ENCODE data around the gene TRIM17.

TRIM17 gene

DNA sequence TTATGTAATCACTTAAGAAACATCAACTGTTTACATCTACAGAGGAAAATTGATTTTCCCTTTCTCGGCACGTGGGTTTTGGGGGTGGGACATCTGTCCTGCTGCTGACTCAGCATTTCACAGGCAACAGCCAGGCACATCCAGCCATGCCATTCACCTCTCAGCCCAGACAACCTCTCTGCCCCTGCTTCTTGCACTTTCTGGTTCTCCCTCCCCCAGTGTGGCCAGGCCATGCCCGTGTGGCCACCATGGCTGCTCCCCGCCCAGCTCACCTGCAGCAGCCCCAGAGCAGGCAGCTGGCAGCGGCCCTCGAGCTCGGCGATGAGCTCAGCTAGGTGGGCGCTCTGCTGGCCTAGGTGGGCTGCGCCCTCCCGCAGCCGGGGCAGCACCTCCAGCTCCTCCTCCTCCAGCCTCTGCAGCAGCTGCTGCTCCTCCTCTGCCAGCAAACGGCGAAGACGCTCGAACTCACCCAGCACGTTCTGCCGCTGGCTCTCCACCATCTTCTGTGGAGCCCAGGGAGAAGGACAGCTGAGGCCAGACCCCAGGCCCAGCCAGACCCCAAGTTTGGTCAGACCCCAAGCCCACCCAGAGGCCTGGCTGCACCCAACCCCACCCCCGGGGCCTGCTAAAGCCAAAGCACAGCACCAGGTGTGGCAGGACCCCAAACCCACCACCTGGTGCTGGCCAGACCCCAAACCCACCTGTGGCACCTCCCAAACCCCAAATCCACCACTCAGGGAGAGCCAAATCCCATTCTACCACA lies 15.8 kb downstream of the TRIM17 start:
- DNase-seq: no peak

DNA sequence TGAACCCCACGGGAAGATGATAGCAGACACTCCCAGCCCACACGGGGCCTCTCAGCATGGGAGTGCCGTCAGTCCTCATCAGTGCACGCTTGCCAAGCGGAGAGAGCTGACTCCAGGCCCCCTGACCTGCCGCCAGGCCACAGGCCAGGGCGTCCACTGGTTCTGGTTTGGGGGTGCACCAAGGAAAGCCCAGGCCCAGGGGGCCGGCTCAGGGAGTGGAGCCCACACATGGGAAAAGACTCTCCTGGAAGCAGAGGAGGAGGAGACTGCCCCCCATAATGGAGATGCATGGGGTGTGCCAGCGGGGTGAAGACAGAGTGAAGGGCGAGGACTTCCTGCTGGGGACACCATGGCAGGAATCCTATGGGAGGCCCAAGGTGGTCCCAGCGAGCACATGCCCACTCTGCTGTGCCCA lies 16.4 kb downstream of the TRIM17 start:
- no peak for DNase-seq

DNA sequence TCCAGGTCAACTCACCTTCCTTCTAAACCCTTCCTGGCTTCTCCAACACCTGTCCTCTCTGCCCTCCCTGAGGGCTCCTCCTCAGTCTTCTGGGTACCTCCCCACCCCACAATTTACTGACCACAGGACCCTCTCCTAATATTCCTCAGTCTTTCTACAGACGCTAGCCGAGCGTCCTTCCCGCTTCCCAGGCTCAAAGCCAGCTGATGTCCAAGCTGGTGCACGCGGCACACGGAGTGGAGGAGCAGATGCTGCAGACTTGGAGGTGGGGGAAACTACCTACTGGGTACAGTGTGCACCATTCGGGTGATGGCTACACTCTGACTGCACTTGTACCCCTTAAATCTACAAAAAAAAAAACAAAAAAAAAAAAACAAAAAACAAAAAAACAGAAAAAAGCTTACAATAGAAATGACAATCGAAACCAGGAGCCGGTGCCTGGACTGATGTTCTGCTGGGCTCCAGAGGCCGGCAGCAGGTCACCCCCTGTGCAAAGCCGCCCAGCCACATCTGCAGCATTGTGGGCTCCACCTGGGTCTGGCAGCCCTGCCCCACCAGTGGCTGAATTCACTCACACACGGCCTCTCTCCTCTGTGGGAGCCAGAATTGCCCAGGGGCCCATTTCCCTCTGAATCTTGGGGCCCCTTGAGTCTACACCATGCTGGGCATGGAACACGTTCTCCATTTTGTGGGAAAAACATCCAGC lies 17.0 kb downstream of the TRIM17 start:
- DNase-seq: no peak

DNA sequence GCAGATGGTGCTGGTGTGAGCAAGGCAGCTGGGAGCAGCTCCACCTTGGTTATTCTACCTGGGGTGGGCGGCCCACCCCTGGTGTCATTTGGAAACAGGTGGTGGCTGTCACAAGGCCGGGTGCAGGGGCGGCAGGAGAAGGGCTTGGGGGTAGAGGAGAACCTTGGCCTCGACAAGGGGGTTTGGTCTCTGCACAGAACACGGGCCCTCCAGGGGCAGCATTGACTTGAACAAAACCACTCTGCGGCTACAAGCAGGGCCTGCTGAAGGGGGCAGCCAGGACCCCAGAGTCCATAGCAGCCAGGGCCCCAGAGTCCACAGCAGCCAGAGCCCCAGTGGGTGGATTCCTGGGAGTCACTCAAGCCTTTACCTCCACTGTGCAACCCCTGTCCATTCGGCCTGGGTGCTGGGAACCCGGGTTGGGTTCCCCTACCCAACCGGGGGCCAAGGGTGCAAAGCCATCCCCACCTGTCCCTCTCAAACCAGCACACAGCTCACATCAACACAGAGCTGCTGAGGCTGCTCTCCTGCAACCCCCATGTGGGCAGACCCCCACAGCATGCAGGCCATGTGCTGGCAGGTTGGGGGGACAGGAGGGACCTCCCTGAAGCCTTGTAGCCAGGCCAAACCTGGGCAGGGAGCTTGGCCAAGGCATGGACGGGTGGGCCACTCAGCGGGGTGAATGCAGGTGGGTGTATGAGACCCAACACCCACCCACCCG lies 17.8 kb downstream of the TRIM17 start:
- no peak for DNase-seq

DNA sequence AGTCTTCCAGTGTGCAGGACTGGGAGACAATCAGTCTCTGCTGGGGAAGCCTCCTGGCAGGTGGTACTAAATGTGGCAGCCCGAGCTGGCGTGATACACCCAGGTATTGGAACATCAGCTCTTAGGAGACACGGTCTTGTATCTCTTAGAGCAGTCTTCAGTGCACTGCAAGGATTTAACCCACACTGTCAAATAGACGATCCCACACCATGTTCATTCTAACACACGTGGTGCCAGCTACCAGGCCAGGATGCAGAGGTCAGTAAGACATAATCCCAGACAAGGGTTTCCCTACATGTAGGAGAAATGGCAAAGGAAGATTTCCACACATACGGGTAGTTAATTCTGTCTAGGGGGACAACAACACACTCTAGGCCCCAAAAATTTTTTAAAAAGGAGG lies 18.7 kb downstream of the TRIM17 start:
- no peak for DNase-seq

DNA sequence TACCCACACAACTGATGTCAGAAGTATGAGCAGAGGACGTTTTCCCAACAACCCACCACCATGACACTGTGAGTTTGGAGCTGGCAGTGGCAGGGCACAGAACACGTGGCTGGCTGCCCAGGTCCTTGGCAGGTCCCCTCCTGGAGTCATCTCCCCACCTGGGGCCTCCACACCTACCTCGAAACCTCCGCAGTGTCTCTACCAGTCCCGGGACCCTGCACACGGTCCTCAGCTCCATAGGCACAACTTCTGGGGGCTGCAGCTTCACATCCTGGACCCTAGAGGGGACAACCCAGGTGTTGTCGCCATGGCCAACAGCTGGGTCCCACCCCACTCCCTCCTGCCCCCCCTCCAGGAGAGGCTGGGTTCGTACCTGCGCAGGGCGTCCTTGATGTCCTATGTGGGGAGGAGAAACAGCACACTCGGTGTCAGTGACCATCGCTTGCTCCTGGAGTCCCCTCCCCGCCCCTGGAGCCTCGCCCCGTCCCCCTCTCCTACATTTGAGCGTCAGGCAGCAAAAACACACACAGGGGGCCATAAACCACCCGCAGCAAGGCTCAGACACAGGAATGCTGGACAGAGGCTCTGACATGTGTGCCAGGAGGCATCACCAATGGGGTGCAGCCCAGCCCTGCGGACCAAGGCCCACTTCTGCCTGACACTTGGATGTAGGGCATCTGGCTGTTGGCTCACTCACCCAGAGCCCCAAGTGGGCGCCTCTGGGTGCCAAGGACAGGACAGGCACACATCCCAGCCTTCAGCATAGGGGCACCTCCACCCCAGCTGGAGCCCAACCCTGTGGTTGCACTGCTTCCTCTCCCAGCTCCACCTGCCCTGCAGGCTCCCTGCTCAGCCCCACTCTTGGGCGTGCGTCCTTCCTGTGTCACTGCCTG lies 19.6 kb downstream of the TRIM17 start:
- DNase-seq: no peak

DNA sequence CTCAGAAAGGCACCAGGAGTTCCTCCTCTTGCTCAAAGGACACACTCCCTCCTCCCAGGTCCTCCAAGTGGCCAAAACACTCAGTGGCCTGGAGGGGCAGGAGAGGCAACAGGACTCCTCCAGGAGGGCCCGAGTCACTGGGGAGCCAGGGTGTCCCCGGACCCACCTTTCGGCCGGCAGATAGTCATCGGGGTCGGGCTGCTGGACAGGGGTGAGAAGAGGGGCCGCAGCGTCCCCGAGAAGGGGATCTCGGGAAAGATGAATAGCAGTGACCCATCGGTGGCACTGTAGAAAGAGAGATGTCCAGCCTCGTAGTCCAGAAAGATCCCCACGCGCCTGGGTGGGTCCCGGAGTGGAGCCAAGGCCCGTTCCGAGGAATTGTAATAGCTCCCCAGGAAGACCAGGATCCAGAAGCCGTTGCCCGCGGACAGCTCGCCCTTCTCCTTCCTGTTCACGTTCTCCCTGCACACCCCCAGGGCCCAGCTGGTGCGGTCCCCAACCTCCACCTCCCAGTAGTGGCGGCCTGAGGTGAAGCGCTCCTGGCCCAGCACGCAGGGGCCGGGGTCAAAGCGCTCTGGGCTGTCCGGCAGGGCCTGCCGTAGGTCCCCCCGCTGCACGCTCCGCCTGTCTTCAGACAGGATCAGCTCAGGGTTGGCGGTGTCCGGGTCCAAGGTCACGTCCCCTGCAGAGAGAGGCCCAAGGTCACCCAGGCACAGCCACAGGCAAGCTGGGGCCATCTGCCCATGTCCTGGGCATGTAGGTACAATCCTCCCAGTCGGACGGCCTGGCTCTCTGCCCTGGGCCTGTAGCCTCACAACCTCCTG lies 21.9 kb downstream of the TRIM17 start:
- no peak for DNase-seq

DNA sequence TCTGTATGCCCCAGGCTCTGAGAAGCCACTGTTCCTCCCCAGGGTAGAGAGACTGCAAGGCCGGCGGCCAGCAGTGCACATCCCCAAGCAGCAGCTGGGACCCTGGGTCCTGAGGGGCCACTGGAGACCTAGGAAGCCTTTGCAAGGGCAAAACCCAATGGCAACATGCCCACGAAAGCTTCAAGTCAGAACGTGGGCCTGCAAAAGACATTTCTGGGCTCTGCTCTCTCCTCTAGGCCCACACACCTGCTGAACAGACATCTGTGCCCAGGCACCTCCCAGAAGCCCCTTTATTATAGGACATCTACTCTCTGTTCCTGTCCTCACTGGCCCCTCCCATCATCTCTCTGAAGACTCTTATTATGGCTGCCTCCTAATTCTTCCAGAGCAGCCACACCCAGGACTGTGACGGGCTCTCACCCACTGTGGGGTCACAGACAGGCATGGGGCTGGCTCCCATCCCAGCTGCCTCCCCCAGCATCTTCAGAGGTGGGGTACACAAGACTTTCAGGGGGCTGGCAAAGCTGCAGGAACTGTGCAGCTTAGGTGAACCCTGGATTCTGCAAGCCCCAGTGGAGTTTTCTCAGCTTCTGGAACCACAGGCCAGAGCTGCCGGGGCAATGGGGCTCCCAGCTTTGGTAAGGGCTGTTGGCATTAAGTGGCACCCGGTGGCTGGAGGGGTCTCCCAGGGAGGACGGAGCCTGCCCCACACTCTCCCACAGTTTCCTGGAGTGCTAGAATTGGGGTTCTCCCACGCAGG lies 22.7 kb downstream of the TRIM17 start:
- DNase-seq: no peak

DNA sequence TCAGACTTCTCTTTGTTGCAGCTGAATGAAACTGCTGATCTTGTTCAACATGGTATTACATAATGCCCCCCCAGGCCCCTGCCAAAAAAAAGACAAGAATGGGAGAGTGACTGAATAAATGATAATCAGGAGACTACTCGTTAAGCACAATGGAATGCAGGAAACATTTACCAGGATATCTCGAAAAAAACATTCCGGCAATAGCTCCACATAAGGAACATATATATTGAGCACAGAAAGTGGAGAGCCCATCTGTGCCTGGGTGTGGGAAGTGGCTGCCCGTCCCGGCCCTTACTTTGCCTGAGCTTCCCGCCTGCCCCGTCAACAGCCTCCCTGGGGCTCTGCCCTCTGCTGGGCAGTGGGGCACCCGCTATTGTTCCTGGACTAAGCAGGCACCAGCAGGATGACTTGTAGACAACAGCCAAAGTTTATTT lies 23.4 kb downstream of the TRIM17 start:
- no peak for DNase-seq

DNA sequence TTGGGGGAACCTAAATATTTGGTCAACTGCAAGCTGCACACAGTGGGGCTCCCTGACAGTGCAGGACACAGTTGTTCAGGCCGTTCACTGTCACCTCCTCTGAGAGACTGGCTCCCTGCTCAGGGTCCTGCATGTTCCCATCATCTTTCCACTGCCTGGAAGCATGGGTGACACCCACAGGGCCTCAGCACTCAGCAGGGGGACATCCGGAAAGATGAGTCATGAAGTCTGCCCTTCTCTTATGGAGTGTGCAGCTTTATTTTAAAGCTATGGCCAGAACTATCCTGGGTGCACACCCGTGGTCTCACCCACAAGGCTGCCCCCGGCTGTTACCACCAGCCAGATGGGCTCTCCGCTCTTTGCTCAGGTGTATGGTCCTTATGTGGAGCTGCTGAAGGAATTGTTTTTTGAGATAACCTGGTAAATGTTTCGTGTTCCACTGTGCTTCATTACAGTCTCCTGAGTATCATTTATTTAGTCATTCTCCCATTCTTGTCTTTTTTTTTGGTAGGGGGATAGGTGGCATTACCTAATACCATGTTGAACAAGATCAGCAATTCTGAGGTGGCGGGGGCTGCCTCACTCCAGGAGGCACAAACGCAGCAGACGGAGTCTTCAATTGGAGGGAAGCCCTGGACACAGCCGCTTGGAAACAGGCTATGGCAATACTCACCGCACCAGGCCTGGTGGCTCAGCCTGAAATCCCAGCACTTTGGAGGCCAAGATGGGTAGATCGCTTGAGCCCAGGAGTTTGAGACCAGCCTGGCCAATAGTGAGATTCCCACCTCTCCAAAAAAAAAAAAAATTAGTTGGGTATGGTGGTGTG lies 24.3 kb downstream of the TRIM17 start:
- DNase-seq: no peak

DNA sequence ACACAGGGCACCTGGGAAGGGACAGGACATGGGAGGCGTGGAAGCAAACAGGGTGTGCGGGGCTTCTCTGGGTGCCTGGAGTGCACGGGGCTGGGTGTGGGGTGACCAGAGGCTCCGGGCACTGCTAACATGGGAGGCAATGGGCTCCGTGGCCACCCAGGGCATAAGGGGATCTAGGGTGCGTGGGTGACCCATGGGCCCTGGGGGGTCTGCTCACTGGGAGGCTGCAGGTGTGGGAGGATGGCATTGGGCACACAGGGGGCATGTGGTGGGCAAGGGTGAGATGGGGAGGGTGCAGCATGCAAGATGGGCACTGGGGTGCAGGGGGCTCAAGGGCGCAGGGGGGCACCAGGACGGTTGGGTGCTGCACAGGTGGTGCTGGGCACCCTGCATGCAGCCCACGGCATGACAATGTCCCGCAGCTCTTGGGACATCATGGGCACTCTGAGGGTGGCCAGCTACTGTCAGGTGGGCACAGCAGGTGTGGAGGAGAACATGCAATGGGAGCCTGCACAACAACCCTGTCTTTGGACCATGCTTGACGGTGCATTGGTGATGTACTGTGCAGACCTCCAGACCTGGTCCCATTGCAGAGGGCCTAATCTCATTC lies 25.1 kb downstream of the TRIM17 start:
- no peak for DNase-seq

DNA sequence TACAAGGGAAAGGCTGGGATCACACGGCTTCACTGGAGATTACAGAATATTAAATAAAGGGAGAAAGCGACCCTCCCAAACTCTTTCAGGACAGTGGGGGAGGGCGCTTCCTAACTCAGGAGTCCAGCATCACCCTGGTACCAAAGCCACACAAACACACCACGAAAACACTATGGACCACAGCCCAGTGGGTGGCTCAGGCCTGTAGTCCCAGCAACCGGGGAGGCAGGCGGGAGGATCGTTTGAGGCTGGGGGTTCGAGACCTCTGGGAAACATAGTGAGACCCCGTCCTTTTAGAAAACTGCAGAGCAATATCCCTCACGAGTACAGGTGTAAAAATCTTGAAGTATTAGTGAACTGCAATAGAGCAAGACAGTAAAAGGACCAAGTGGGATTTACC lies 26.0 kb downstream of the TRIM17 start:
- no peak for DNase-seq

DNA sequence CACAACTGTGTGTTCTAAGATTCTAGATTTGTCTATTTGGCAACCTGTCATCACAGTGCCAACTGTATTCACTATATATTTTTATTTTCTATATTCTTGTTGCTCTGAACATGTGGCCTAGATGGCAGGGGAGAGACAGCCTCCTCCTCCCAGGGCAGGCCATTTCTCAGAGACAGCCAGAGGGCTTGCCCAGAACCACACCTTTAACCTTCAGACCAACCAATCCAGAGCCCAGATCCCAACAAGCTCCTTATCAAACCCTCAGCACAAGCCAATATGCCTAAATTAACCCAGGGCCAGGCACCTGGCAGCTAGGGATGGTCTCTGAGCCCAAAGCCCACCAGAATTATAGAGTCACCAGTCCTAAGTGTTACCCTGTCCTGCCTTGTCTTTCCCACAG lies 29.3 kb downstream of the TRIM17 start:
- DNase-seq: no peak

DNA sequence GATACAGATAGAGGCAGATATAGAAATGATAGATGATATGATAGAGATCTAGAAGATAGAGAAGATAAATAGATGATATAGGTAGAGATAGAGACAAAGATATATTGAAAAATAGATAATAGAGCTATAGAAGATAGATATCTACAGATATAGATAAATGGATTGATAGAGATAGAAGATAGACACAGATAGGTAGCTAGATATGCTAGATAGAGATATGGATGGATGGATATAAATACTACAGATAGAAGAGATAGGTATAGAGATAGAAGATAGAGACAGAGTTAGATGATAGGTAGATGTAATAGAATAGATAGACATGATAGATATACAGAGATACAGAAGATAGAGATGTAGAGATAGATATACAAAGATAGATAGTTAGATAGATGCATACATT lies 31.4 kb downstream of the TRIM17 start:
- no peak for DNase-seq

DNA sequence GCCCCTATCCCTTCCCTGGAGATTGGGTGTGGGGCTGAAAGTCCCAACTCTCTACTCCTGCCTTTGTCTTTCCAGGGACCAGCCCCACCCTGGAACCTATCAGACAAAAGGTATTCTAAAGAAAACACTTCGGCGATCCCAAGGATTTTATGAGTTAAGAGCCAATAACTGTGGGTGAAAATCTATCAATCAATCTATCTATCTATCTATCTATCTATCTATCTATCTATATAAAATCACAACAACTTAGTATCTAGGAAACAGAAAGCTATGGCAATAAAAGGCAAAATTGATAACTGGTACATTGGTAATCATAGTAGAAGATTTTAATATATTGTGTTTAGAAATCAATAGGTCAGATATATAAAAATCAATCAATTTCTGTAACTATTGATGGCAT lies 32.9 kb downstream of the TRIM17 start:
- DNase-seq: no peak

DNA sequence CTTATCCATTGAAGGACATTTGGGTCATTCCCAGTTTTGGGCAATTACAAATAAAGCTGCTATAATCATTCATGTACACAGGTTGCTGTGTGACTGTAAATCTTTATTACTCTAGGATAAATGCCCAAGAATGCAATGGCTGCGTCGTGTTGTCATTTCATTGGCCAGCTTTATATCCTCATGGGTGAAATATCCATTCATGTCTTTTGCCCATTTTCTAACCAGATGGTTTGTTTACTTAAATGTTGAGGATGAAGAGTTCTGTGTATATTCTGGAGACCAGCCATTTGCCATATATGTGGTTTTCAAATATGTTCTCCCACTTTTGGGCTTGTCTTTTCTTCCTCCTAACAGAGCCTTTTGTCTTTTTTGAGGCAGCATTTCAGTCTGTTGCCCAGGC lies 35.3 kb downstream of the TRIM17 start:
- DNase-seq: no peak

DNA sequence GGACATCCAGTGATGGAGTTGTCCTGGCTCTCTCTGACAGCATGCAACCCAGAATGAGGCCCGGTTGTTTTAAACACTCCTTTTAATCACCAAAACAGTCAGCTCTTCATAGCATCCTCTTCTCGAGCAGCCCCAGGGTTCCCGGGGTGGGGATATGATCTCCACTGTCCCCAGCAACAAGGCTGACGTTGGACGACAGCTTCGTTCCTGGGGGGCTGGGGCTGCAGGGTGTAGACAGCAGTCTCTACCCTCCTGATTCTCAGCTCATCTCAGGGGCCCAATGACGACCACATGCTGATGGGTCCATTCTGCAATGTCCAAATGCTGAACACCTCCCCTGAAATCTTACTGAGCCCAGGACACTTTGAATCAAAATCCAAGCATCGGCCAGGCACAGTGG lies 37.0 kb downstream of the TRIM17 start:
- no peak for DNase-seq

DNA sequence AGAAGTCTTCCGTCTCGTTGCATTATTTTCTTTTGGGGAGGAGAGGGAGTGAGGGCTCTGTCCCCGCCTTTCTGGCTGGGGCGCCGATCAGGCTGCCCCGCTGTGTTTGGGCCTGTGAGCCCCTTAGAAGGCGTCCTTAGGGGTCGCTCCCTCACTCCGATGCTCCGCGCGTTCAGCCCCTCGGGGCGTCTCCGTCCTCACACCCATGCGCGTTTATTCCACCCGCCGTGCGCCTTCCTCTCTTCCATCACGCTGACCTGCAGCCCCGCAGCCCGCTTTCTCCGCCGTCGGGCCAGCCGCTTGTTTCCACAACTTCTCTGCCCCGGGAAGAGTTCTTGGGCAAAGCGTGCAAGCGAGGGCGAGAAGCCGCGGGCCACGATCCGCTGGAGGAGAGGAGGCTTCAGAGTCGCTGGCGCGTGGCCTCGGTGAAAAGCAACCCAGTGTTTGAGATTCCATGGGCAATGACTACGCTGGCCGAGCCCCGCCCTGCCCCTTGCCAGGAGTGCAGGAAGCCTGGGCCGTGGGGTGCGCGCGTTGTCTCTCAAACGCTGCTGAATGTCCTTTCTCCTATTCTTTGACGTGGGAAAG lies 37.7 kb downstream of the TRIM17 start:
- no peak for DNase-seq

Data from activated CD4-positive, alpha-beta T cell treated with anti-CD3 and anti-CD28 coated beads, Interleukin-2, amount 50 U/mL, for 4 hours (primary cell).